ENCODE results near the gene GRP.

The GRP gene
- total RNA-seq = 0 to 0.06 (median 0) reads per million in 9 experiments

GRCh38 chr18:59219672-59220163, at the start of gene GRP:
GRP (plus strand) TSS chr18:59220158; CDS start chr18:59220266, 108 bp downstream.
- no peak for DNase-seq
- Mint-ChIP-seq H3K4me1 (ENCODE audit: low read depth in 2 of 2) (peaks cover 7 to 11% of the 10 kb centered on the region in 2 donors), H3K9me3 (no peaks in the 10 kb centered on the region), H3K4me3 (no peak within 1 kb of the TSS), H3K27me3 (peaks cover 74 to 93% of the 10 kb centered on the region in 2 donors), H3K27ac (no peak within 1 kb of the TSS), H3K36me3 (ENCODE audit: insufficient read depth) (no peaks in the 10 kb centered on the region)
- ATAC-seq (replicated peaks) = no peak

- ATAC-seq (replicated peaks) = no peak
- peaks cover 31 to 32% of the 10 kb centered on the region in 2 donors for H3K27me3 Mint-ChIP-seq
- H3K4me3 Mint-ChIP-seq = no peak overlapping the region
- H3K36me3 Mint-ChIP-seq (ENCODE audit: insufficient read depth) = no peaks in the 10 kb centered on the region
- no peak overlapping the region for H3K27ac Mint-ChIP-seq
- DNase-seq = no peak
- no peaks in the 10 kb centered on the region for H3K4me1 Mint-ChIP-seq (ENCODE audit: low read depth in 2 of 2)
- peaks cover 10 to 15% of the 10 kb centered on the region in 2 donors for H3K9me3 Mint-ChIP-seq
Measured at GRCh38 chr18:59172664-59173249, 47.2 kb upstream of the GRP start.

GRCh38 chr18:59177485-59177884, 42.5 kb upstream of the GRP start:
- Mint-ChIP-seq H3K36me3 (ENCODE audit: insufficient read depth) (no peaks in the 10 kb centered on the region), H3K27me3 (peaks cover 8 to 39% of the 10 kb centered on the region in 2 donors)

GRCh38 chr18:59180150-59180845, 39.7 kb upstream of the GRP start:
- H3K27me3 Mint-ChIP-seq = peaks cover 23 to 60% of the 10 kb centered on the region in 2 donors
- H3K4me1 Mint-ChIP-seq (ENCODE audit: low read depth in 2 of 2) = no peaks in the 10 kb centered on the region
- DNase-seq (no peak), ATAC-seq (replicated peaks) (no peak)
- H3K9me3 Mint-ChIP-seq = no peaks in the 10 kb centered on the region
- H3K27ac Mint-ChIP-seq = no peak overlapping the region
- H3K36me3 Mint-ChIP-seq (ENCODE audit: insufficient read depth) = no peaks in the 10 kb centered on the region
- H3K4me3 Mint-ChIP-seq = no peak overlapping the region

More at GRCh38 chr18:59177485-59177884, 42.5 kb upstream of the GRP start:
- Mint-ChIP-seq H3K4me1 (ENCODE audit: low read depth in 2 of 2) (no peaks in the 10 kb centered on the region), H3K9me3 (peaks cover 8 to 15% of the 10 kb centered on the region in 2 donors), H3K27ac (no peak overlapping the region), H3K4me3 (no peak overlapping the region)
- DNase-seq (no peak), ATAC-seq (replicated peaks) (no peak)

GRCh38 chr18:59182673-59183072, 37.3 kb upstream of the GRP start:
- no peak overlapping the region for H3K27ac Mint-ChIP-seq
- H3K9me3 Mint-ChIP-seq = no peaks in the 10 kb centered on the region
- no peaks in the 10 kb centered on the region for H3K4me1 Mint-ChIP-seq (ENCODE audit: low read depth in 2 of 2)
- peaks cover 19 to 50% of the 10 kb centered on the region in 2 donors for H3K27me3 Mint-ChIP-seq
- DNase-seq (no peak), ATAC-seq (replicated peaks) (no peak)
- no peaks in the 10 kb centered on the region for H3K36me3 Mint-ChIP-seq (ENCODE audit: insufficient read depth)
- H3K4me3 Mint-ChIP-seq = no peak overlapping the region

GRCh38 chr18:59189008-59189407, 30.9 kb upstream of the GRP start:
- H3K36me3 Mint-ChIP-seq (ENCODE audit: insufficient read depth) = no peaks in the 10 kb centered on the region
- H3K9me3 Mint-ChIP-seq = no peaks in the 10 kb centered on the region
- H3K27me3 Mint-ChIP-seq = peaks cover 4 to 17% of the 10 kb centered on the region in 2 donors
- ATAC-seq (replicated peaks) (no peak), DNase-seq (no peak)
- no peak overlapping the region for H3K27ac Mint-ChIP-seq
- no peaks in the 10 kb centered on the region for H3K4me1 Mint-ChIP-seq (ENCODE audit: low read depth in 2 of 2)
- H3K4me3 Mint-ChIP-seq = no peak overlapping the region

GRCh38 chr18:59189746-59190145, 30.2 kb upstream of the GRP start:
- ATAC-seq (replicated peaks) (no peak), DNase-seq (no peak)
- Mint-ChIP-seq H3K9me3 (no peaks in the 10 kb centered on the region), H3K27me3 (peaks cover under 1 to 15% of the 10 kb centered on the region in 2 donors), H3K4me3 (no peak overlapping the region), H3K4me1 (ENCODE audit: low read depth in 2 of 2) (no peaks in the 10 kb centered on the region), H3K27ac (no peak overlapping the region), H3K36me3 (ENCODE audit: insufficient read depth) (no peaks in the 10 kb centered on the region)

GRCh38 chr18:59196161-59196725, 23.7 kb upstream of the GRP start:
- H3K9me3 Mint-ChIP-seq = no peaks in the 10 kb centered on the region
- H3K36me3 Mint-ChIP-seq (ENCODE audit: insufficient read depth) = no peaks in the 10 kb centered on the region
- peaks cover 26 to 65% of the 10 kb centered on the region in 2 donors for H3K27me3 Mint-ChIP-seq
- no peak overlapping the region for H3K27ac Mint-ChIP-seq
- no peak for ATAC-seq (replicated peaks)
- H3K4me3 Mint-ChIP-seq = no peak overlapping the region
- H3K4me1 Mint-ChIP-seq (ENCODE audit: low read depth in 2 of 2) = no peaks in the 10 kb centered on the region
- no peak for DNase-seq

GRCh38 chr18:59197636-59198035, 22.3 kb upstream of the GRP start:
- Mint-ChIP-seq H3K4me1 (ENCODE audit: low read depth in 2 of 2) (no peaks in the 10 kb centered on the region), H3K4me3 (no peak overlapping the region), H3K9me3 (no peaks in the 10 kb centered on the region), H3K27me3 (peaks cover 26 to 63% of the 10 kb centered on the region in 2 donors), H3K27ac (no peak overlapping the region), H3K36me3 (ENCODE audit: insufficient read depth) (no peaks in the 10 kb centered on the region)
- no peak for ATAC-seq (replicated peaks)
- DNase-seq = no peak

- H3K9me3 Mint-ChIP-seq = no peaks in the 10 kb centered on the region
- ATAC-seq (replicated peaks) (no peak), DNase-seq (no peak)
- H3K27me3 Mint-ChIP-seq = peaks cover 30 to 68% of the 10 kb centered on the region in 2 donors
- H3K4me1 Mint-ChIP-seq (ENCODE audit: low read depth in 2 of 2) = no peaks in the 10 kb centered on the region
- no peak overlapping the region for H3K27ac Mint-ChIP-seq
- H3K36me3 Mint-ChIP-seq (ENCODE audit: insufficient read depth) = no peaks in the 10 kb centered on the region
- no peak overlapping the region for H3K4me3 Mint-ChIP-seq
Measured at GRCh38 chr18:59198215-59198614, 21.7 kb upstream of the GRP start.

- Mint-ChIP-seq H3K36me3 (ENCODE audit: insufficient read depth) (peaks cover 2% of the 10 kb centered on the region), H3K9me3 (no peaks in the 10 kb centered on the region), H3K27ac (no peak overlapping the region), H3K27me3 (peaks cover 28 to 62% of the 10 kb centered on the region in 2 donors), H3K4me1 (ENCODE audit: low read depth in 2 of 2) (no peaks in the 10 kb centered on the region), H3K4me3 (no peak overlapping the region)
- ATAC-seq (replicated peaks) (no peak), DNase-seq (no peak)
Measured at GRCh38 chr18:59200787-59201186, 19.2 kb upstream of the GRP start.

- Mint-ChIP-seq H3K27ac (no peak overlapping the region), H3K27me3 (peaks cover 26 to 56% of the 10 kb centered on the region in 2 donors)
Measured at GRCh38 chr18:59202258-59202820, 17.6 kb upstream of the GRP start.

GRCh38 chr18:59207506-59207905, 12.5 kb upstream of the GRP start:
- ATAC-seq (replicated peaks) (no peak), DNase-seq (no peak)
- Mint-ChIP-seq H3K27ac (no peak overlapping the region), H3K4me1 (ENCODE audit: low read depth in 2 of 2) (no peaks in the 10 kb centered on the region), H3K4me3 (no peak overlapping the region), H3K9me3 (no peaks in the 10 kb centered on the region), H3K27me3 (peaks cover 35 to 43% of the 10 kb centered on the region in 2 donors), H3K36me3 (ENCODE audit: insufficient read depth) (peaks cover 3% of the 10 kb centered on the region)

More at GRCh38 chr18:59202258-59202820, 17.6 kb upstream of the GRP start:
- no peak for ATAC-seq (replicated peaks)
- DNase-seq = no peak
- Mint-ChIP-seq H3K9me3 (no peaks in the 10 kb centered on the region), H3K36me3 (ENCODE audit: insufficient read depth) (peaks cover 3% of the 10 kb centered on the region), H3K4me1 (ENCODE audit: low read depth in 2 of 2) (no peaks in the 10 kb centered on the region), H3K4me3 (no peak overlapping the region)
